GM12878 (cell line): Measurements from ENCODE around the gene RASAL1. TPM values are rescaled to one million over a fixed set of nuclear protein-coding genes. Genes with fewer than 3 reads are reported as not detected.

Source experiments
- ATAC-seq: fragments of 200-7000 bp; cut with Tn5 transposase; 3 replicates; pipeline ENCODE4 v1.9.1; 2020; ENCODE audit warnings: mild to moderate bottlenecking, moderate library complexity
- BruUV-seq: library from RNA; stranded (reverse); fragments of 400-500 nt; replicated peaks from 2 replicates; lab custom pipeline; 2021; lab: Mats Ljungman, UMichigan
- CTCF ChIA-PET: fragments of 300-600 bp; sonication (Branson Sonifier 250); formaldehyde crosslinking; extraction: SDS; loops from one replicate; lab custom pipeline; 2021; ENCODE audit warnings: inconsistent platforms; lab: Yijun Ruan, JAX
- POLR2A ChIA-PET: fragments of 350-600 bp; formaldehyde crosslinking; extraction: SDS; loops from one replicate; lab custom pipeline; 2021; ENCODE audit warnings: inconsistent platforms; lab: Charles Lee
- RAD21 ChIA-PET: fragments of 300-600 bp; sonication (Branson Sonifier 250); formaldehyde crosslinking; loops from one replicate; lab custom pipeline; 2023; ENCODE audit warnings: antibody characterized with exemption; ENCODE audit not compliant: unreplicated experiment; lab: Charles Lee
- SMC1A ChIA-PET: fragments of 300-600 bp; sonication (Branson Sonifier 250); formaldehyde crosslinking; loops from one replicate; lab custom pipeline; 2023; ENCODE audit not compliant: unreplicated experiment, uncharacterized antibody; lab: Charles Lee
- DNase-seq: peaks from one replicate; pipeline ENCODE4 v3.0.0-alpha.2; 2011; ENCODE audit warnings: low read depth, low spot score
- FAIRE-seq: peaks from 3 replicates; lab custom pipeline; 2011; peaks lifted over from hg19 to GRCh38; lab: Jason Lieb, UNC
- H2AFZ ChIP-seq: 2 replicates; pipeline ENCODE4 v1.6.0; 2011; ENCODE audit warnings: low read depth, low read length, control low read depth; ENCODE audit not compliant: control insufficient read depth
- H3K27ac ChIP-seq: 2 replicates; pipeline ENCODE4 v1.5.1; 2011; ENCODE audit warnings: control low read depth; ENCODE audit not compliant: control insufficient read depth, insufficient read depth
- H3K27me3 ChIP-seq, 2 experiments: replicated peaks in 1 of 2; 2 replicates each; pipeline versions ENCODE4 v1.6.0 to v1.6.1; 2011; ENCODE audit warnings: low read length in 1 of 2; ENCODE audit not compliant: control insufficient read depth in 2 of 2, insufficient read depth in 2 of 2
- H3K36me3 ChIP-seq, 2 experiments: 2 replicates each; pipeline ENCODE4 v1.5.1; 2011; ENCODE audit warnings: low read length in 1 of 2; ENCODE audit not compliant: control insufficient read depth in 2 of 2, insufficient read depth in 2 of 2
- H3K4me1 ChIP-seq: 2 replicates; pipeline ENCODE4 v1.6.1; 2011; ENCODE audit warnings: mild to moderate bottlenecking, low read length, moderate library complexity, mixed read lengths; ENCODE audit not compliant: control insufficient read depth, insufficient read depth
- H3K4me2 ChIP-seq: 2 replicates; pipeline ENCODE4 v1.6.0; 2011; ENCODE audit warnings: control low read depth; ENCODE audit not compliant: control insufficient read depth, insufficient read depth
- H3K4me3 ChIP-seq: fragments of 200-600 bp; sonication (generic); 2 replicates; pipeline ENCODE4 v1.5.1; 2016
- H3K79me2 ChIP-seq: 2 replicates; pipeline ENCODE4 v1.6.0; 2011; ENCODE audit warnings: low read length; ENCODE audit not compliant: control insufficient read depth, insufficient read depth
- H3K9ac ChIP-seq: 2 replicates; pipeline ENCODE4 v1.8.0; 2011; ENCODE audit warnings: low read length, control low read depth, mixed read lengths; ENCODE audit not compliant: control insufficient read depth, insufficient read depth
- H3K9me3 ChIP-seq: replicated peaks from 3 replicates; pipeline ENCODE4 v1.5.1; 2011; ENCODE audit warnings: mild to moderate bottlenecking, low read length; ENCODE audit not compliant: control insufficient read depth, insufficient read depth
- H4K20me1 ChIP-seq: 2 replicates; pipeline ENCODE4 v1.6.0; 2011; ENCODE audit not compliant: control insufficient read depth, insufficient read depth
- ATF7 ChIP-seq: fragments of 450-650 bp; IDR thresholded peaks from 2 replicates; pipeline ENCODE4 v1.6.1; 2016; ENCODE audit warnings: low read depth, mild to moderate bottlenecking
- CHD1 ChIP-seq: IDR thresholded peaks from 2 replicates; pipeline ENCODE4 v1.6.1; 2012; ENCODE audit warnings: low read depth, low read length, improper control_type of control experiment
- CTCF ChIP-seq, 3 experiments: IDR thresholded peaks in 2 of 3; conservative IDR thresholded peaks in 1 of 3; 2 replicates each; pipeline ENCODE4 v1.5.1; 2011; ENCODE audit warnings: low read depth in 3 of 3, low read length in 3 of 3, mild to moderate bottlenecking in 3 of 3, control low read depth in 2 of 3, moderate library complexity in 2 of 3, inconsistent platforms in 1 of 3, mixed read lengths in 1 of 3; ENCODE audit not compliant: control insufficient read depth in 2 of 3, insufficient read depth in 1 of 3; ENCODE audit errors: extremely low read depth in 1 of 3
- FOXM1 ChIP-seq: IDR thresholded peaks from 2 replicates; pipeline ENCODE4 v1.6.1; 2012; ENCODE audit warnings: low read depth, mild to moderate bottlenecking, inconsistent platforms, low read length, moderate library complexity
- HDGF ChIP-seq: fragments of 450-650 bp; IDR thresholded peaks from 2 replicates; pipeline ENCODE4 v1.6.1; 2016; ENCODE audit warnings: antibody characterized with exemption
- IRF4 ChIP-seq: IDR thresholded peaks from 2 replicates; pipeline ENCODE4 v1.6.1; 2011; ENCODE audit warnings: low read depth, low read length
- MTA2 ChIP-seq: fragments of 450-650 bp; IDR thresholded peaks from 2 replicates; pipeline ENCODE4 v1.6.1; 2016; ENCODE audit warnings: low read depth, mild to moderate bottlenecking, moderate library complexity
- NBN ChIP-seq: fragments of 450-650 bp; IDR thresholded peaks from 2 replicates; pipeline ENCODE4 v1.6.1; 2016
- NR2C2 ChIP-seq: IDR thresholded peaks from 2 replicates; pipeline ENCODE4 v1.6.1; 2011; ENCODE audit warnings: borderline replicate concordance, low read depth; ENCODE audit not compliant: control insufficient read depth, insufficient read length
- RB1 ChIP-seq: fragments of 450-650 bp; formaldehyde crosslinking; IDR thresholded peaks from 2 replicates; pipeline ENCODE4 v1.6.1; 2017; ENCODE audit warnings: mild to moderate bottlenecking, borderline replicate concordance
- RELB ChIP-seq: fragments of 450-650 bp; IDR thresholded peaks from 2 replicates; pipeline ENCODE4 v1.6.1; 2017; ENCODE audit warnings: low read depth, mild to moderate bottlenecking, moderate library complexity
- SMAD5 ChIP-seq: IDR thresholded peaks from 2 replicates; pipeline ENCODE4 v1.6.1; 2016; ENCODE audit warnings: antibody characterized with exemption, low read depth
- SREBF1 ChIP-seq: IDR thresholded peaks from 2 replicates; pipeline ENCODE4 v1.6.1; 2012; ENCODE audit warnings: mild to moderate bottlenecking, low read length
- STAT3 ChIP-seq: IDR thresholded peaks from 2 replicates; pipeline ENCODE4 v1.6.1; 2011; ENCODE audit warnings: low read depth, low read length, improper control_type of control experiment
- SUPT20H ChIP-seq: IDR thresholded peaks from 2 replicates; pipeline ENCODE4 v1.6.1; 2011; ENCODE audit warnings: low read depth, mild to moderate bottlenecking, low read length, moderate library complexity, borderline replicate concordance; ENCODE audit not compliant: control insufficient read depth
- YY1 ChIP-seq: IDR thresholded peaks from 2 replicates; pipeline ENCODE4 v1.6.1; 2011; ENCODE audit warnings: low read depth, mild to moderate bottlenecking, low read length
- WGBS: methylation state at CpG from one replicate; pipeline ENCODE4 v1.1.6; 2016; ENCODE audit warnings: low lambda C conversion rate; ENCODE audit not compliant: insufficient replicate concordance, insufficient coverage; ENCODE audit errors: missing lambda C conversion rate; 5-methylcytosine and 5-hydroxymethylcytosine counted together
- in situ Hi-C: fragments of 300-500 bp; cut with MboI; formaldehyde crosslinking; loops from 9 replicates; pipeline ENCODE4 v1.14.3; 2018; ENCODE audit warnings: mixed read lengths
- intact Hi-C: fragments of 100-400 bp; cut with micrococcal nuclease; formaldehyde crosslinking; loops from one replicate; pipeline ENCODE4 v1.14.2; 2022; ENCODE audit not compliant: unreplicated experiment
- polyA plus RNA-seq, 11 experiments: library from polyadenylated mRNA; depleted of rRNA in 4 of 11; unstranded in 6 of 11; stranded (reverse) in 5 of 11; fragments of >200 nt; fragmentation: Nextera tagmentation in 4 of 11; fragmentation: Illumina TruSeq in 1 of 11; extraction: Ambion mirVana in 4 of 11; extraction: Trizol in 1 of 11; gene quantifications; 1 replicate in 1 of 11; 2 replicates in 10 of 11; pipeline versions ENCODE4 v1.2.1 to v1.2.3, GENCODE V29; 2011 to 2016; ENCODE audit warnings: inconsistent platforms in 2 of 11, missing spikeins in 2 of 11, low read depth in 1 of 11
- total RNA-seq, 4 experiments: library from RNA; depleted of rRNA in 3 of 4; stranded (reverse); fragments of >200 nt in 3 of 4; fragmentation: Illumina TruSeq in 1 of 4; extraction: Trizol in 1 of 4; gene quantifications; 2 replicates each; pipeline versions ENCODE4 v1.2.1 to v1.2.3, GENCODE V29; 2013 to 2021
- TF ChIP-seq, protein P1 (sequence below): IDR thresholded peaks from 2 replicates; pipeline ENCODE4 v1.6.1; 2011; ENCODE audit warnings: borderline replicate concordance, low read depth, mild to moderate bottlenecking, moderate library complexity, low read length; ENCODE audit not compliant: insufficient read depth, poor library complexity, severe bottlenecking

RASAL1 gene
- total and polyA plus RNA-seq, 10 of the 15 experiments (the other 5 are each of a cell fraction or from before 2014, with no cell fraction given): 0.12 to 1.0 (median 0.52) TPM; not detected in 6

- Histone ChIP-seq H3K4me3 (peak overlapping the region; percentile 23; the same call in 1 of the 2 replicates), H3K36me3 (no peaks in the 10 kb centered on the region), H3K27me3 (peaks cover 1 to 9% of the 10 kb centered on the region in 2 experiments; a peak in 3 of 4 replicates), H3K27ac (no peak overlapping the region), H3K9me3 (no peaks in the 10 kb centered on the region), H3K9ac (no peak overlapping the region), H2AFZ (no peak overlapping the region), H3K4me1 (peaks cover 16% of the 10 kb centered on the region), H3K79me2 (peaks cover 11% of the 10 kb centered on the region), H4K20me1 (peaks cover 3% of the 10 kb centered on the region; the same call in 1 of the 2 replicates), H3K4me2 (no peak overlapping the region)
- ChIA-PET RAD21 (interaction anchor here (1.0 to 9.1 kb wide), 7 partner anchors 9 to 114 kb away, joined by 3 to 84 read pairs (median 4); no protein-coding TSS in a partner anchor), SMC1A (interaction anchor here (1.0 to 17.0 kb wide), 9 partner anchors 8 to 114 kb away, joined by 3 to 416 read pairs (median 4); partner anchors contain the start of gene CFAP73), CTCF (interaction anchor here (0.6 to 8.8 kb wide), 7 partner anchors 9 to 114 kb away, joined by 3 to 78 read pairs (median 5); partner anchors contain the start of gene OAS2), POLR2A (interaction anchor here (2.7 to 3.3 kb wide), 2 partner anchors 10 to 30 kb away, joined by 16 to 18 read pairs; no protein-coding TSS in a partner anchor)
- ATAC-seq (no peak), FAIRE-seq (no peak), DNase-seq (no peak)
- in situ Hi-C loops: no loop called here
- intact Hi-C loops: no loop called here
- 49% methylated on average over 8 of the region's 8 CpGs for WGBS
- BruUV-seq: TSS peak; percentile 67
- TF ChIP-seq IRF4 (no peak), SUPT20H (no peak), RB1 (no peak), MTA2 (peak; percentile 18; the same call in 1 of the 2 replicates), HDGF (peak; percentile 99), SMAD5 (no peak), NBN (peak; percentile 67; the same call in 1 of the 2 replicates), FOXM1 (no peak), RELB (no peak), SREBF1 (no peak), NR2C2 (no peak), CHD1 (no peak), CTCF (IDR thresholded peaks at IDR 0.05 in 2 of 3, conservative IDR thresholded peaks at IDR 0.05 in 1 of 3; ENCODE audit: control insufficient read depth in 2 of 3, extremely low read depth in 1 of 3, insufficient read depth in 1 of 3, low read depth in 3 of 3, low read length in 3 of 3) (no peak), STAT3 (no peak), ATF7 (0 out of 2 replicates have a peak, but pooled peaks have one; percentile 12), YY1 (no peak)
- TF ChIP-seq, protein P1, sequence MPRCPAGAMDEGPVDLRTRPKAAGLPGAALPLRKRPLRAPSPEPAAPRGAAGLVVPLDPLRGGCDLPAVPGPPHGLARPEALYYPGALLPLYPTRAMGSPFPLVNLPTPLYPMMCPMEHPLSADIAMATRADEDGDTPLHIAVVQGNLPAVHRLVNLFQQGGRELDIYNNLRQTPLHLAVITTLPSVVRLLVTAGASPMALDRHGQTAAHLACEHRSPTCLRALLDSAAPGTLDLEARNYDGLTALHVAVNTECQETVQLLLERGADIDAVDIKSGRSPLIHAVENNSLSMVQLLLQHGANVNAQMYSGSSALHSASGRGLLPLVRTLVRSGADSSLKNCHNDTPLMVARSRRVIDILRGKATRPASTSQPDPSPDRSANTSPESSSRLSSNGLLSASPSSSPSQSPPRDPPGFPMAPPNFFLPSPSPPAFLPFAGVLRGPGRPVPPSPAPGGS: no peak
Measured at GRCh38 chr12:113059071-113059595, 76.4 kb downstream of the RASAL1 start.
